Hepatocyte (in vitro differentiated cells): Measurements from ENCODE around the gene CD80.

Source experiments
- CTCF ChIP-seq: fragments of 200-600 bp; sonication (generic); IDR thresholded peaks from 2 replicates; pipeline ENCODE4 v1.5.1; 2016; ENCODE audit warnings: antibody characterized with exemption, mild to moderate bottlenecking; ENCODE audit not compliant: poor library complexity
- EZH2phosphoT487 ChIP-seq: fragments of 200-600 bp; sonication (generic); IDR thresholded peaks from one replicate; pipeline ENCODE4 v1.6.1; 2018; ENCODE audit warnings: antibody characterized with exemption, mild to moderate bottlenecking, low read depth, moderate library complexity; ENCODE audit not compliant: unreplicated experiment, severe bottlenecking

- no peak for TF ChIP-seq CTCF
- no peak for TF ChIP-seq EZH2phosphoT487
Measured at GRCh38 chr3:119592861-119593260, 33.4 kb upstream of the CD80 start.
